H9 (cell line): ENCODE data around the gene MGMT. TPM values are rescaled to one million over a fixed set of nuclear protein-coding genes. Genes with fewer than 3 reads are reported as not detected.

Source experiments
- DNase-seq: peaks from one replicate; pipeline ENCODE4 v3.0.0-alpha.2; 2017
- H2AFZ ChIP-seq: one replicate; pipeline ENCODE4 v1.6.1; 2013; ENCODE audit warnings: mild to moderate bottlenecking, low read length, control low read depth, moderate library complexity
- H2AK5ac ChIP-seq: 2 replicates; pipeline ENCODE4 v1.6.1; 2013; ENCODE audit warnings: low read length, control low read depth, mixed read lengths; ENCODE audit not compliant: insufficient read length
- H2BK120ac ChIP-seq: one replicate; pipeline ENCODE4 v1.6.1; 2013; ENCODE audit warnings: low read depth, mild to moderate bottlenecking, low read length, control low read depth, inconsistent platforms; ENCODE audit not compliant: poor library complexity, severe bottlenecking
- H2BK12ac ChIP-seq: 2 replicates; pipeline ENCODE4 v1.6.1; 2013; ENCODE audit warnings: low read length, control low read depth, mixed read lengths, low read depth; ENCODE audit not compliant: insufficient read length
- H2BK15ac ChIP-seq: 2 replicates; pipeline ENCODE4 v1.6.1; 2013; ENCODE audit warnings: low read depth, low read length, control low read depth
- H2BK20ac ChIP-seq: one replicate; pipeline ENCODE4 v1.6.1; 2013; ENCODE audit warnings: low read depth, mild to moderate bottlenecking, low read length, control low read depth, inconsistent platforms; ENCODE audit not compliant: poor library complexity, severe bottlenecking
- H2BK5ac ChIP-seq: 2 replicates; pipeline ENCODE4 v1.6.1; 2013; ENCODE audit warnings: low read length, control low read depth, mixed read lengths; ENCODE audit not compliant: insufficient read length
- H3K14ac ChIP-seq: 2 replicates; pipeline ENCODE4 v1.6.1; 2013; ENCODE audit warnings: low read length, control low read depth; ENCODE audit not compliant: insufficient read depth
- H3K18ac ChIP-seq: 2 replicates; pipeline ENCODE4 v1.6.1; 2013; ENCODE audit warnings: low read depth, mild to moderate bottlenecking, mixed read lengths, low read length, control low read depth; ENCODE audit not compliant: insufficient read length
- H3K23ac ChIP-seq: 2 replicates; pipeline ENCODE4 v1.6.1; 2013; ENCODE audit warnings: low read length, control low read depth, mixed read lengths, low read depth; ENCODE audit not compliant: insufficient read length
- H3K23me2 ChIP-seq: 2 replicates; pipeline ENCODE4 v1.6.1; 2013; ENCODE audit warnings: low read depth, mild to moderate bottlenecking, mixed read lengths, low read length, control low read depth; ENCODE audit not compliant: insufficient read length, poor library complexity, severe bottlenecking
- H3K27ac ChIP-seq: 2 replicates; pipeline ENCODE4 v1.5.1; 2013; ENCODE audit warnings: low read length, control low read depth, mixed read lengths, low read depth; ENCODE audit not compliant: insufficient read length
- H3K27me3 ChIP-seq: 2 replicates; pipeline ENCODE4 v1.6.1; 2013; ENCODE audit warnings: low read length, control low read depth, inconsistent platforms; ENCODE audit not compliant: insufficient read depth
- H3K4ac ChIP-seq: 2 replicates; pipeline ENCODE4 v1.6.1; 2013; ENCODE audit warnings: low read depth, mild to moderate bottlenecking, control low read depth, inconsistent platforms, low read length, moderate library complexity
- H3K4me1 ChIP-seq: 2 replicates; pipeline ENCODE4 v1.6.1; 2013; ENCODE audit warnings: low read length, control low read depth, inconsistent platforms; ENCODE audit not compliant: insufficient read depth
- H3K4me2 ChIP-seq: 2 replicates; pipeline ENCODE4 v1.6.1; 2013; ENCODE audit warnings: low read length, control low read depth, mixed read lengths; ENCODE audit not compliant: insufficient read length, insufficient read depth
- H3K56ac ChIP-seq: 2 replicates; pipeline ENCODE4 v1.6.1; 2013; ENCODE audit warnings: low read depth, mild to moderate bottlenecking, mixed read lengths, low read length, control low read depth; ENCODE audit not compliant: insufficient read length
- H3K79me1 ChIP-seq: 2 replicates; pipeline ENCODE4 v1.6.1; 2013; ENCODE audit warnings: low read depth, mild to moderate bottlenecking, moderate library complexity, low read length, control low read depth, inconsistent platforms; ENCODE audit not compliant: insufficient read depth, poor library complexity, severe bottlenecking
- H3K79me2 ChIP-seq: 2 replicates; pipeline ENCODE4 v1.6.1; 2013; ENCODE audit warnings: low read length, control low read depth, inconsistent platforms; ENCODE audit not compliant: insufficient read depth
- H3K9ac ChIP-seq: 2 replicates; pipeline ENCODE4 v1.6.1; 2013; ENCODE audit warnings: low read length, control low read depth, mixed read lengths; ENCODE audit not compliant: insufficient read length; ENCODE audit errors: extremely low read depth
- H3K9me3 ChIP-seq: one replicate; pipeline ENCODE4 v1.6.1; 2013; ENCODE audit warnings: low read depth, low read length, inconsistent platforms; ENCODE audit not compliant: control insufficient read depth
- H3T11ph ChIP-seq: one replicate; pipeline ENCODE4 v1.6.1; 2013; ENCODE audit warnings: mild to moderate bottlenecking, low read length, control low read depth, inconsistent platforms
- H4K20me1 ChIP-seq: one replicate; pipeline ENCODE4 v1.6.1; 2013; ENCODE audit not compliant: control insufficient read depth, insufficient read length, insufficient read depth
- H4K5ac ChIP-seq: 2 replicates; pipeline ENCODE4 v1.6.1; 2013; ENCODE audit warnings: low read depth, mild to moderate bottlenecking, mixed read lengths, low read length, control low read depth; ENCODE audit not compliant: insufficient read length
- H4K8ac ChIP-seq: replicated peaks from 2 replicates; pipeline ENCODE4 v1.6.1; 2013; ENCODE audit warnings: low read length, control low read depth, mixed read lengths, low read depth; ENCODE audit not compliant: insufficient read length
- H4K91ac ChIP-seq: 2 replicates; pipeline ENCODE4 v1.6.1; 2013; ENCODE audit warnings: low read depth, mild to moderate bottlenecking, moderate library complexity, mixed read lengths, low read length, control low read depth; ENCODE audit not compliant: insufficient read length
- H3K27ac Mint-ChIP-seq, 3 experiments: 2 replicates in 2 of 3; 3 replicates in 1 of 3; pipeline ENCODE4 v1.8.0; 2020 to 2021; ENCODE audit warnings: mixed read lengths in 3 of 3, mild to moderate bottlenecking in 1 of 3, moderate library complexity in 1 of 3
- H3K27me3 Mint-ChIP-seq: 2 replicates; pipeline ENCODE4 v1.8.0; 2021; ENCODE audit warnings: low read depth, mild to moderate bottlenecking, moderate library complexity, mixed read lengths
- H3K36me3 Mint-ChIP-seq, 3 experiments: 2 replicates in 2 of 3; 3 replicates in 1 of 3; pipeline ENCODE4 v1.8.0; 2020 to 2021; ENCODE audit warnings: low read depth in 3 of 3, mixed read lengths in 3 of 3; ENCODE audit not compliant: insufficient read depth in 1 of 3
- H3K4me1 Mint-ChIP-seq, 2 experiments: 2 replicates each; pipeline ENCODE4 v1.8.0; 2020; ENCODE audit warnings: mixed read lengths in 2 of 2
- H3K4me3 Mint-ChIP-seq, 2 experiments: 2 replicates in 1 of 2; 3 replicates in 1 of 2; pipeline ENCODE4 v1.8.0; 2020 to 2021; ENCODE audit warnings: mild to moderate bottlenecking in 2 of 2, mixed read lengths in 2 of 2, moderate library complexity in 1 of 2
- H3K9me3 Mint-ChIP-seq, 2 experiments: 2 replicates in 1 of 2; 3 replicates in 1 of 2; pipeline ENCODE4 v1.8.0; 2020; ENCODE audit warnings: mild to moderate bottlenecking in 2 of 2, mixed read lengths in 2 of 2, moderate library complexity in 1 of 2
- CTCF ChIP-seq: fragments of 200-600 bp; sonication (generic); conservative IDR thresholded peaks from 3 replicates; pipeline ENCODE4 v1.8.0; 2021; ENCODE audit warnings: antibody characterized with exemption, mild to moderate bottlenecking
- WGBS: extraction: QIAGEN DNeasy Blood & Tissue Kit; methylation state at CpG from one replicate; pipeline ENCODE4 v1.1.7; 2013; ENCODE audit warnings: missing lambda C conversion rate, low lambda C conversion rate, mixed read lengths; ENCODE audit not compliant: insufficient read length; ENCODE audit errors: extremely low coverage; 5-methylcytosine and 5-hydroxymethylcytosine counted together
- total RNA-seq: library from RNA; stranded (reverse); gene quantifications from 2 replicates; pipeline ENCODE4 v1.2.1, GENCODE V29; 2021

The MGMT gene
- total RNA-seq, 1 experiment from 2014 or later = 18.4 TPM

- H3K79me1 ChIP-seq = no peaks in the 10 kb centered on the region
- H4K20me1 ChIP-seq = no peaks in the 10 kb centered on the region
- H3K18ac ChIP-seq = no peak overlapping the region
- no peaks in the 10 kb centered on the region; the same call in 1 of the 2 replicates for H3K4me1 ChIP-seq
- no peaks in the 10 kb centered on the region; a peak in 2 of 5 replicates for H3K9me3 Mint-ChIP-seq
- no peak overlapping the region for H3K27ac Mint-ChIP-seq
- H3K14ac ChIP-seq = no peak overlapping the region
- no peaks in the 10 kb centered on the region for H3K27me3 ChIP-seq
- H2AFZ ChIP-seq = no peak overlapping the region
- H2BK15ac ChIP-seq = no peak overlapping the region
- H4K8ac ChIP-seq = no peak overlapping the region
- H3K79me2 ChIP-seq = no peaks in the 10 kb centered on the region
- H3K23me2 ChIP-seq = no peaks in the 10 kb centered on the region
- H3T11ph ChIP-seq = no peak overlapping the region
- H2BK120ac ChIP-seq = no peak overlapping the region
- H4K91ac ChIP-seq = no peak overlapping the region
- WGBS = no CpG with 5 or more reads among the region's 2 CpGs
- no peak overlapping the region for H2BK12ac ChIP-seq
- no peak overlapping the region for H2AK5ac ChIP-seq
- peaks cover 16 to 23% of the 10 kb centered on the region in 2 experiments for H3K4me1 Mint-ChIP-seq
- TF ChIP-seq CTCF = no peak
- no peak overlapping the region for H3K4me2 ChIP-seq
- peaks cover 6 to 12% (median 8%) of the 10 kb centered on the region in 3 experiments; a peak in 5 of 7 replicates for H3K36me3 Mint-ChIP-seq
- no peak overlapping the region for H3K56ac ChIP-seq
- no peak overlapping the region for H3K27ac ChIP-seq
- no peak overlapping the region for H3K9ac ChIP-seq
- no peak for DNase-seq
- H3K4ac ChIP-seq = no peak overlapping the region
- no peak overlapping the region for H3K23ac ChIP-seq
- H2BK20ac ChIP-seq = no peak overlapping the region
- no peaks in the 10 kb centered on the region; the same call in 1 of the 2 replicates for H3K27me3 Mint-ChIP-seq
- H4K5ac ChIP-seq = no peak overlapping the region
- no peaks in the 10 kb centered on the region for H3K9me3 ChIP-seq
- H3K4me3 Mint-ChIP-seq = no peak overlapping the region
- no peak overlapping the region for H2BK5ac ChIP-seq
Observed at GRCh38 chr10:129538236-129538635, 71.2 kb downstream of the MGMT start.
